Upper lobe of left lung (tissue), 6 donors: Measurements from ENCODE around the gene OAS1. TPM values are rescaled to one million over a fixed set of nuclear protein-coding genes. Genes with fewer than 3 reads are reported as not detected.

Experiments
- ATAC-seq, 2 donors: fragments of 200-7000 bp; cut with Tn5 transposase; one replicate each; pipeline ENCODE4 v1.9.1; 2022; ENCODE audit warnings: mild to moderate bottlenecking in 2 of 2, moderate library complexity in 2 of 2; ENCODE audit not compliant: low FRiP score in 2 of 2
- DNase-seq, 2 donors: peaks; one replicate each; pipeline ENCODE4 v3.0.0-alpha.2; 2019 to 2020
- H3K27ac ChIP-seq, 4 donors: fragments of 200-600 bp; sonication (generic); one replicate each; pipeline ENCODE4 v1.5.1; 2016 to 2019
- H3K27me3 ChIP-seq, 4 donors: fragments of 200-600 bp; sonication (generic); one replicate each; pipeline ENCODE4 v1.5.1; 2017 to 2019
- H3K36me3 ChIP-seq, 4 donors: fragments of 200-600 bp; sonication (generic); one replicate each; pipeline ENCODE4 v1.5.1; 2016 to 2019
- H3K4me1 ChIP-seq, 4 donors: fragments of 200-600 bp; sonication (generic); one replicate each; pipeline ENCODE4 v1.5.1; 2018 to 2019
- H3K4me3 ChIP-seq, 4 donors: fragments of 200-600 bp; sonication (generic); one replicate each; pipeline ENCODE4 v1.5.1; 2017 to 2019; ENCODE audit warnings: mild to moderate bottlenecking in 2 of 4, moderate library complexity in 1 of 4
- H3K9me3 ChIP-seq, 4 donors: fragments of 200-600 bp; sonication (generic); one replicate each; pipeline ENCODE4 v1.5.1; 2018 to 2019
- CTCF ChIP-seq, 6 experiments: fragments of 450-650 bp in 4 of 6; fragments of 200-600 bp in 2 of 6; sonication (generic) in 2 of 6; IDR thresholded peaks; one replicate each; pipeline ENCODE4 v1.5.1; 2016 to 2019; ENCODE audit warnings: antibody characterized with exemption in 6 of 6
- EP300 ChIP-seq, 4 donors: sonication (generic); formaldehyde crosslinking; IDR thresholded peaks; one replicate each; pipeline ENCODE4 v1.5.1; 2017; ENCODE audit warnings: antibody characterized with exemption in 4 of 4, control low read depth in 2 of 4
- POLR2A ChIP-seq, 4 donors: fragments of 450-650 bp; IDR thresholded peaks; one replicate each; pipeline ENCODE4 v1.5.1; 2016 to 2017; ENCODE audit warnings: antibody characterized with exemption in 4 of 4, mild to moderate bottlenecking in 2 of 4
- POLR2AphosphoS5 ChIP-seq, 2 donors: sonication (generic); formaldehyde crosslinking; IDR thresholded peaks; one replicate each; pipeline ENCODE4 v1.5.1; 2017; ENCODE audit warnings: antibody characterized with exemption in 2 of 2
- WGBS, 2 donors: methylation state at CpG; one replicate each; pipeline ENCODE4 v1.1.5; 2017 to 2018; 5-methylcytosine and 5-hydroxymethylcytosine counted together
- total RNA-seq, 6 donors: library from RNA; depleted of rRNA in 4 of 6; stranded (reverse); fragments of >200 nt in 4 of 6; gene quantifications; one replicate each; pipeline versions ENCODE4 v1.1.0 to v1.2.1, GENCODE V29; 2016 to 2021
- donor health status: DM: no; HTN: no; CAD: no; lungs with moderate emphysema.
- donor health status: DM: no; HTN: yes; CAD: no; lungs with severe emphysema.

The OAS1 gene
- total RNA-seq, 6 donors from 2014 or later: 20.1 to 70.6 (median 44.0) TPM

GRCh38 chr12:112878488-112878887 lies 28.3 kb upstream of the OAS1 start:
- Histone ChIP-seq H3K4me1 (no peaks in the 10 kb centered on the region), H3K36me3 (no peaks in the 10 kb centered on the region), H3K4me3 (no peak overlapping the region), H3K27me3 (no peaks in the 10 kb centered on the region), H3K9me3 (no peaks in the 10 kb centered on the region), H3K27ac (no peak overlapping the region)
- TF ChIP-seq CTCF (IDR thresholded peaks at IDR 0.05) (no peak), POLR2A (IDR thresholded peaks at IDR 0.05) (no peak), POLR2AphosphoS5 (IDR thresholded peaks at IDR 0.05) (no peak), EP300 (IDR thresholded peaks at IDR 0.05) (no peak)
- DNase-seq (no peak), ATAC-seq (no peak)
- 81 to 82% methylated on average over 3 of the region's 3 CpGs for WGBS, 2 donors

DNA sequence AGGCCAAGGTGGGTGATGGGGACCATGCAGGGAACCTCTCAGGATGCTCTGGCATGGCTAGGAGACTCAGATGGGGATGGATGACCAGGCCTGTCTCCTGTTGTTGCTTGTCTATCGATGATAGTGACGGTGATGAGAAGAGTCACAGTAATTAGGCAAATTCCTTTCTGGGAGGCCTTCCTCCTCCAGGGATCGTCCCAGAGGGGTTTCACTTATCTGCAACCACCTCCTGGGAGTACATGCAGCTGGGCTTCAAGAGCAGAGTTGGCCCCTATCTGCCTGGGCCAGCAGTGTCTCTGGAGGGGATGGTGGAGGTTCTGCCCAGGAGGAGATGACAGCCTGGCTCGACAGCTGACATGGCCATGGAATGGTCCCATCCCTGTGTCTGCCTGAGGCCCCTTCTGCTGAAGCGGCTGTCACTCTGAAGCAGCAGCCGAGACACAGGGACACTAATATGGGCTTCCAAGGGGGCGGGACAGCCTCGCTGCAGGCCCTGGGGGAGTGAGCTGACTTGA lies 27.5 kb upstream of the OAS1 start:
- no peaks in the 10 kb centered on the region for H3K27me3 ChIP-seq

DNA sequence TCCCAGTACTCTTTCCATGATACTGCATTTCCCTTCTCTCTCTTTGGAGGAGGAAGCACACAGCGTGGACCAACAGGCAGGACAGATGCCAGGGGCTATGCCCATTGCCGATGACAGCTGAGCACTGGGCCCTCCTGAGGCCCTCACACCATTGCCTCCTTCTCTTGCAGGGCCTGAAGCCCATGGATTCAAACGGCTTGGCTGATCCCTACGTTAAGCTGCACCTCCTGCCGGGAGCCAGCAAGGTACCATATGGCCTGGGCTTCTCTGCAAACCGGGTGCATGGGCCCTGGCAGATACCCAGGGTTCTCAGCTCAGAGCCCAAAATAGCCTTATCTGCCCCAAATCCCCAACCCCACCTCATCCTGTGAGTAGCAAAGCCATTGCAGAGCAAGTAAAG lies 25.2 kb upstream of the OAS1 start:
- H3K4me1 ChIP-seq: no peaks in the 10 kb centered on the region
- 50 to 56% methylated on average over 6 of the region's 6 CpGs for WGBS, 2 donors
- no peak for TF ChIP-seq EP300 (IDR thresholded peaks at IDR 0.05)
- no peak for TF ChIP-seq POLR2A (IDR thresholded peaks at IDR 0.05)
- no peak for TF ChIP-seq POLR2AphosphoS5 (IDR thresholded peaks at IDR 0.05)
- TF ChIP-seq CTCF (IDR thresholded peaks at IDR 0.05): no peak
- H3K36me3 ChIP-seq: no peaks in the 10 kb centered on the region
- no peak for DNase-seq
- H3K4me3 ChIP-seq: no peak overlapping the region
- H3K27me3 ChIP-seq: no peaks in the 10 kb centered on the region
- H3K27ac ChIP-seq: no peak overlapping the region
- ATAC-seq: no peak
- peaks cover 0 to 3% (median 0%) of the 10 kb centered on the region in 4 donors for H3K9me3 ChIP-seq

More for the DNA sequence above, 27.5 kb upstream of the OAS1 start:
- TF ChIP-seq CTCF (IDR thresholded peaks at IDR 0.05) (no peak), EP300 (IDR thresholded peaks at IDR 0.05) (no peak), POLR2A (IDR thresholded peaks at IDR 0.05) (no peak), POLR2AphosphoS5 (IDR thresholded peaks at IDR 0.05) (no peak)
- WGBS, 2 donors: 51 to 67% methylated on average over 8 of the region's 8 CpGs
- no peak for ATAC-seq
- H3K27ac ChIP-seq: no peak overlapping the region
- peak in 1 of 2 donors; percentile 39 for DNase-seq
- no peaks in the 10 kb centered on the region for H3K4me1 ChIP-seq
- no peaks in the 10 kb centered on the region for H3K9me3 ChIP-seq
- H3K4me3 ChIP-seq: no peak overlapping the region
- H3K36me3 ChIP-seq: no peaks in the 10 kb centered on the region

DNA sequence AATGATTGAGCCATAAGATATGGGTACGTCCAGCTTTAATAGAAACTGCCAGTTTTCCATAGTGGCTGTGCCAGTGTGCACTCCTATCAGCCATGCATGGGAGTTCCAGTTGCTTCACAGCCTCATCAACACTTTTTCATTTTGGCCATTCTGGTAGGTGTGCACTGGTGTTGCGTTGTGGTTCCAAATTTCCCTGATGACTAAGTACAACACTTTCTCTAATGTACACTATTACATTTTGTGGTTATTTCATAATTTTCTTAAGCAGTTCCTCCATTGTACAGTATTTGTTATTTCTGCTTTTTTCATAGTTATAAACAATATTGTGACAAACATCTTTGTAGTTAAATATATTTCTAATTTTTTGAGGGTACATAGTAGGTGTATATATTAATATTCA lies 21.5 kb upstream of the OAS1 start:
- H3K27ac ChIP-seq: no peak overlapping the region
- WGBS, 2 donors: 54 to 64% methylated on average over 2 of the region's 2 CpGs

More for the DNA sequence above, 21.5 kb upstream of the OAS1 start:
- no peak for ATAC-seq
- Histone ChIP-seq H3K27me3 (no peaks in the 10 kb centered on the region), H3K4me3 (no peak overlapping the region), H3K36me3 (no peaks in the 10 kb centered on the region), H3K4me1 (no peaks in the 10 kb centered on the region), H3K9me3 (peaks cover 0 to 3% (median 0%) of the 10 kb centered on the region in 4 donors)
- no peak for DNase-seq
- no peak for TF ChIP-seq POLR2A (IDR thresholded peaks at IDR 0.05)
- no peak for TF ChIP-seq EP300 (IDR thresholded peaks at IDR 0.05)
- TF ChIP-seq CTCF (IDR thresholded peaks at IDR 0.05): no peak
- no peak for TF ChIP-seq POLR2AphosphoS5 (IDR thresholded peaks at IDR 0.05)
